Thyroid gland (tissue), 4 donors: ENCODE measurements around the gene HELZ. TPM values are rescaled to one million over a fixed set of nuclear protein-coding genes. Genes with fewer than 3 reads are reported as not detected.

Experiments used
- DNase-seq, 2 donors: peaks; one replicate each; pipeline ENCODE4 v3.0.0-alpha.2; 2019
- H3K27ac ChIP-seq, 3 donors: fragments of 200-600 bp; sonication (generic); 1 replicate in 2 of 3; 2 replicates in 1 of 3; pipeline ENCODE4 v1.5.1; 2016 to 2019; ENCODE audit warnings: mild to moderate bottlenecking in 1 of 3, moderate library complexity in 1 of 3
- H3K27me3 ChIP-seq: fragments of 200-600 bp; sonication (generic); one replicate; pipeline ENCODE4 v1.5.1; 2019
- H3K36me3 ChIP-seq, 2 donors: fragments of 200-600 bp; sonication (generic); one replicate each; pipeline ENCODE4 v1.5.1; 2016 to 2019
- H3K4me1 ChIP-seq, 2 donors: fragments of 200-600 bp; sonication (generic); one replicate each; pipeline ENCODE4 v1.5.1; 2017 to 2019
- H3K4me3 ChIP-seq, 3 donors: fragments of 200-600 bp; sonication (generic); replicated peaks in 1 of 3; 1 replicate in 2 of 3; 2 replicates in 1 of 3; pipeline ENCODE4 v1.5.1; 2016; ENCODE audit warnings: mild to moderate bottlenecking in 1 of 3
- H3K9me3 ChIP-seq: fragments of 200-600 bp; sonication (generic); one replicate; pipeline ENCODE4 v1.5.1; 2017
- CTCF ChIP-seq, 6 experiments: fragments of 200-600 bp in 3 of 6; fragments of 450-650 bp in 3 of 6; sonication (generic) in 3 of 6; IDR thresholded peaks; one replicate each; pipeline ENCODE4 v1.5.1; 2016 to 2019; ENCODE audit warnings: antibody characterized with exemption in 6 of 6, mild to moderate bottlenecking in 2 of 6, inconsistent platforms in 1 of 6, moderate library complexity in 1 of 6
- POLR2A ChIP-seq, 2 donors: fragments of 450-650 bp; IDR thresholded peaks; one replicate each; pipeline ENCODE4 v1.6.1; 2017; ENCODE audit warnings: antibody characterized with exemption in 2 of 2, mild to moderate bottlenecking in 2 of 2, moderate library complexity in 1 of 2
- WGBS, 2 donors: methylation state at CpG; one replicate each; pipeline ENCODE4 v1.1.5; 2017; 5-methylcytosine and 5-hydroxymethylcytosine counted together
- intact Hi-C: fragments of 100-400 bp; cut with DNase I; formaldehyde crosslinking; loops from one replicate; pipeline ENCODE4 v1.15.1; 2023
- total RNA-seq, 4 donors: library from RNA; depleted of rRNA; stranded (reverse); fragments of >200 nt; gene quantifications; one replicate each; pipeline ENCODE4 v1.2.3, GENCODE V29; 2016

Gene HELZ
- total RNA-seq, 4 donors from 2014 or later, result 63.4 to 134 (median 88.2) TPM

GRCh38 chr17:67223924-67224323 lies 21.1 kb downstream of the HELZ start:
- H3K4me3 ChIP-seq, result no peak overlapping the region
- 95% methylated on average over 6 of the region's 6 CpGs for WGBS, 2 donors
- H3K36me3 ChIP-seq, result no peaks in the 10 kb centered on the region
- DNase-seq, result no peak
- H3K9me3 ChIP-seq, result no peaks in the 10 kb centered on the region
- intact Hi-C loops, result no loop called here
- no peaks in the 10 kb centered on the region for H3K27me3 ChIP-seq
- no peak overlapping the region for H3K27ac ChIP-seq
- H3K4me1 ChIP-seq, result peaks cover 0 to 11% of the 10 kb centered on the region in 2 donors
- TF ChIP-seq POLR2A (IDR thresholded peaks at IDR 0.05) (no peak), CTCF (IDR thresholded peaks at IDR 0.05) (no peak)

GRCh38 chr17:67221062-67221998 lies 23.7 kb downstream of the HELZ start:
- 80 to 82% methylated on average over 5 of the region's 5 CpGs for WGBS, 2 donors
- Histone ChIP-seq H3K27ac (no peak overlapping the region), H3K4me1 (peaks cover 0 to 4% of the 10 kb centered on the region in 2 donors), H3K36me3 (peaks cover 3 to 12% of the 10 kb centered on the region in 2 donors), H3K27me3 (no peaks in the 10 kb centered on the region), H3K4me3 (no peak overlapping the region), H3K9me3 (no peaks in the 10 kb centered on the region)
- no peak for TF ChIP-seq POLR2A (IDR thresholded peaks at IDR 0.05)
- TF ChIP-seq CTCF (IDR thresholded peaks at IDR 0.05), result peak in 4 of 6 experiments; percentile 25 to 68 (median 57)
- peak; percentile 47 to 48 for DNase-seq
- intact Hi-C loops, result no loop called here

- TF ChIP-seq POLR2A (IDR thresholded peaks at IDR 0.05) (no peak), CTCF (IDR thresholded peaks at IDR 0.05) (no peak)
- Histone ChIP-seq H3K27ac (no peak overlapping the region), H3K4me1 (peaks cover 0 to 4% of the 10 kb centered on the region in 2 donors), H3K9me3 (no peaks in the 10 kb centered on the region), H3K27me3 (no peaks in the 10 kb centered on the region), H3K4me3 (no peak overlapping the region), H3K36me3 (peaks cover 3 to 12% of the 10 kb centered on the region in 2 donors)
- WGBS, 2 donors, result 94 to 96% methylated on average over 4 of the region's 4 CpGs
- intact Hi-C loops, result no loop called here
- no peak for DNase-seq
Measured at GRCh38 chr17:67218385-67218950, 26.5 kb downstream of the HELZ start.

- Histone ChIP-seq H3K9me3 (no peaks in the 10 kb centered on the region), H3K4me3 (no peak overlapping the region), H3K36me3 (peaks cover 3 to 12% of the 10 kb centered on the region in 2 donors), H3K27me3 (no peaks in the 10 kb centered on the region), H3K4me1 (peaks cover 0 to 4% of the 10 kb centered on the region in 2 donors), H3K27ac (no peak overlapping the region)
- DNase-seq, result no peak
- 93 to 95% methylated on average over 4 of the region's 4 CpGs for WGBS, 2 donors
- TF ChIP-seq POLR2A (IDR thresholded peaks at IDR 0.05) (no peak), CTCF (IDR thresholded peaks at IDR 0.05) (no peak)
- intact Hi-C loops, result no loop called here
Measured at GRCh38 chr17:67217446-67217845, 27.6 kb downstream of the HELZ start.
